Neural progenitor cell (in vitro differentiated cells): ENCODE measurements around the gene ZNF518A. TPM values are rescaled to one million over a fixed set of nuclear protein-coding genes. Genes with fewer than 3 reads are reported as not detected.

ENCODE experiments used
- DNase-seq: peaks from one replicate; pipeline ENCODE4 v3.0.0-alpha.2; 2016; ENCODE audit warnings: low spot score
- H2AFZ ChIP-seq: fragments of 200-600 bp; sonication (generic); replicated peaks from 2 replicates; pipeline ENCODE4 v1.6.1; 2016; ENCODE audit warnings: antibody characterized with exemption
- H3F3A ChIP-seq: fragments of 200-600 bp; sonication (generic); 2 replicates; pipeline ENCODE4 v1.6.1; 2016; ENCODE audit warnings: antibody characterized with exemption, low read depth
- H3K27ac ChIP-seq: fragments of 200-600 bp; sonication (generic); 2 replicates; pipeline ENCODE4 v1.5.1; 2016; ENCODE audit warnings: mild to moderate bottlenecking
- H3K27me3 ChIP-seq: fragments of 200-600 bp; sonication (generic); 2 replicates; pipeline ENCODE4 v1.6.1; 2016; ENCODE audit warnings: mild to moderate bottlenecking, moderate library complexity
- H3K36me3 ChIP-seq: fragments of 200-600 bp; sonication (generic); 2 replicates; pipeline ENCODE4 v1.5.1; 2016
- H3K4me1 ChIP-seq: fragments of 200-600 bp; sonication (generic); 2 replicates; pipeline ENCODE4 v1.6.1; 2016; ENCODE audit warnings: mixed run types
- H3K4me2 ChIP-seq: fragments of 200-600 bp; sonication (generic); 2 replicates; pipeline ENCODE4 v1.6.1; 2016
- H3K4me3 ChIP-seq: fragments of 200-600 bp; sonication (generic); 2 replicates; pipeline ENCODE4 v1.5.1; 2016
- H3K79me2 ChIP-seq: fragments of 200-600 bp; sonication (generic); 2 replicates; pipeline ENCODE4 v1.6.1; 2016; ENCODE audit warnings: low read depth
- H3K9ac ChIP-seq: fragments of 200-600 bp; sonication (generic); 2 replicates; pipeline ENCODE4 v1.6.1; 2016
- H3K9me3 ChIP-seq: fragments of 200-600 bp; sonication (generic); 2 replicates; pipeline ENCODE4 v1.5.1; 2016; ENCODE audit warnings: low read depth
- H4K20me1 ChIP-seq: fragments of 200-600 bp; sonication (generic); 2 replicates; pipeline ENCODE4 v1.6.1; 2016; ENCODE audit warnings: low read depth
- H3K27ac Mint-ChIP-seq: 3 replicates; pipeline ENCODE4 v1.8.0; 2021; ENCODE audit warnings: mixed read lengths
- H3K27me3 Mint-ChIP-seq: 2 replicates; pipeline ENCODE4 v1.8.0; 2022; ENCODE audit warnings: low read depth, mild to moderate bottlenecking, inconsistent platforms, moderate library complexity, mixed read lengths; ENCODE audit not compliant: insufficient read depth
- H3K36me3 Mint-ChIP-seq: 3 replicates; pipeline ENCODE4 v1.8.0; 2021; ENCODE audit warnings: mixed read lengths
- H3K4me1 Mint-ChIP-seq: 3 replicates; pipeline ENCODE4 v1.8.0; 2021; ENCODE audit warnings: mixed read lengths
- H3K4me3 Mint-ChIP-seq: 3 replicates; pipeline ENCODE4 v1.8.0; 2021; ENCODE audit warnings: mild to moderate bottlenecking, moderate library complexity, mixed read lengths
- H3K9me3 Mint-ChIP-seq: 3 replicates; pipeline ENCODE4 v1.8.0; 2020; ENCODE audit warnings: mixed read lengths
- CTCF ChIP-seq: fragments of 200-600 bp; sonication (generic); IDR thresholded peaks from 2 replicates; pipeline ENCODE4 v1.5.1; 2017; ENCODE audit warnings: antibody characterized with exemption, mild to moderate bottlenecking
- EZH2 ChIP-seq: fragments of 200-600 bp; sonication (generic); IDR thresholded peaks from 2 replicates; pipeline ENCODE4 v1.6.1; 2017; ENCODE audit warnings: antibody characterized with exemption, mild to moderate bottlenecking, moderate library complexity
- EZH2phosphoT487 ChIP-seq: fragments of 200-600 bp; sonication (generic); IDR thresholded peaks from 2 replicates; pipeline ENCODE4 v1.6.1; 2017; ENCODE audit warnings: antibody characterized with exemption
- total RNA-seq: library from RNA; depleted of rRNA; stranded (reverse); fragments of >200 nt; gene quantifications from 2 replicates; pipeline ENCODE4 v1.2.3, GENCODE V29; 2015; ENCODE audit warnings: low replicate concordance

ZNF518A gene
- total RNA-seq, 1 donor from 2014 or later, result 79.9 TPM

- Mint-ChIP-seq H3K4me3 (no peak overlapping the region), H3K27ac (no peak overlapping the region), H3K4me1 (no peaks in the 10 kb centered on the region), H3K36me3 (no peaks in the 10 kb centered on the region), H3K9me3 (no peaks in the 10 kb centered on the region), H3K27me3 (peaks cover 2% of the 10 kb centered on the region)
- H3F3A ChIP-seq, result no peaks in the 10 kb centered on the region
- H4K20me1 ChIP-seq, result no peaks in the 10 kb centered on the region
- H3K36me3 ChIP-seq, result no peaks in the 10 kb centered on the region
- H3K27me3 ChIP-seq, result no peaks in the 10 kb centered on the region
- no peaks in the 10 kb centered on the region for H3K79me2 ChIP-seq
- H3K4me2 ChIP-seq, result no peak overlapping the region
- no peak overlapping the region for H3K4me3 ChIP-seq
- no peak for DNase-seq
- TF ChIP-seq EZH2 (no peak), CTCF (no peak), EZH2phosphoT487 (no peak)
- H3K4me1 ChIP-seq, result no peaks in the 10 kb centered on the region
- no peaks in the 10 kb centered on the region for H3K9me3 ChIP-seq
- no peak overlapping the region for H3K27ac ChIP-seq
- peak overlapping the region; percentile 7 for H2AFZ ChIP-seq
- no peak overlapping the region for H3K9ac ChIP-seq
Measured at GRCh38 chr10:96118604-96119450, 11.3 kb upstream of the ZNF518A start.

GRCh38 chr10:96122824-96123223, 7.3 kb upstream of the ZNF518A start:
- H3K27ac ChIP-seq, result no peak overlapping the region
- Mint-ChIP-seq H3K4me1 (peaks cover 18% of the 10 kb centered on the region), H3K9me3 (no peaks in the 10 kb centered on the region), H3K27me3 (peaks cover 4% of the 10 kb centered on the region), H3K4me3 (no peak overlapping the region), H3K27ac (no peak overlapping the region), H3K36me3 (no peaks in the 10 kb centered on the region)
- no peaks in the 10 kb centered on the region for H3K9me3 ChIP-seq
- no peaks in the 10 kb centered on the region for H3K79me2 ChIP-seq
- TF ChIP-seq EZH2phosphoT487 (no peak), CTCF (no peak), EZH2 (no peak)
- H3K27me3 ChIP-seq, result peaks cover 2% of the 10 kb centered on the region
- H3K9ac ChIP-seq, result no peak overlapping the region
- no peak for DNase-seq
- H4K20me1 ChIP-seq, result no peaks in the 10 kb centered on the region
- no peak overlapping the region for H3K4me3 ChIP-seq
- no peak overlapping the region for H3K4me2 ChIP-seq
- H3K36me3 ChIP-seq, result no peaks in the 10 kb centered on the region
- peaks cover 16% of the 10 kb centered on the region for H3K4me1 ChIP-seq
- no peak overlapping the region for H2AFZ ChIP-seq
- H3F3A ChIP-seq, result no peaks in the 10 kb centered on the region

GRCh38 chr10:96124230-96125141, 5.6 kb upstream of the ZNF518A start:
- Mint-ChIP-seq H3K27me3 (peaks cover 4% of the 10 kb centered on the region), H3K9me3 (no peaks in the 10 kb centered on the region), H3K4me3 (peak overlapping the region; percentile 88), H3K4me1 (peaks cover 22% of the 10 kb centered on the region), H3K27ac (peak overlapping the region; percentile 94), H3K36me3 (no peaks in the 10 kb centered on the region)
- no peaks in the 10 kb centered on the region for H4K20me1 ChIP-seq
- H3K36me3 ChIP-seq, result no peaks in the 10 kb centered on the region
- H3K4me2 ChIP-seq, result peak overlapping the region; percentile 84
- H3K9me3 ChIP-seq, result no peaks in the 10 kb centered on the region
- peak; percentile 61 for DNase-seq
- H3K9ac ChIP-seq, result no peak overlapping the region
- H3K27ac ChIP-seq, result no peak overlapping the region
- peaks cover 6% of the 10 kb centered on the region for H3F3A ChIP-seq
- H3K27me3 ChIP-seq, result peaks cover 10% of the 10 kb centered on the region
- TF ChIP-seq EZH2phosphoT487 (no peak), CTCF (no peak), EZH2 (no peak)
- H2AFZ ChIP-seq, result peak overlapping the region; percentile 98
- H3K4me1 ChIP-seq, result peaks cover 19% of the 10 kb centered on the region
- H3K79me2 ChIP-seq, result no peaks in the 10 kb centered on the region
- H3K4me3 ChIP-seq, result peak overlapping the region; percentile 47
